SKM-1 treated with dmso at 0.1 percent for 144 hours (cell line): ENCODE measurements around the gene IST1.
"Not testable (repeated sequence)": the region's sequence is repeated elsewhere in the genome, so short reads cannot be mapped to it uniquely, and the experiment has no call there.

Experiments
- DNase-seq: peaks from one replicate; lab custom pipeline; 2025; ENCODE audit not compliant: unreplicated experiment; lab: John Stamatoyannopoulos, UW

The IST1 gene

GRCh38 chr16:71894921-71895678 is at the start of gene IST1:
Gene IST1, plus strand, starts transcription at chr16:71895531. Its CDS starts 20,110 bp downstream, at chr16:71915641.
- DNase-seq, result peak; percentile 97

DNA sequence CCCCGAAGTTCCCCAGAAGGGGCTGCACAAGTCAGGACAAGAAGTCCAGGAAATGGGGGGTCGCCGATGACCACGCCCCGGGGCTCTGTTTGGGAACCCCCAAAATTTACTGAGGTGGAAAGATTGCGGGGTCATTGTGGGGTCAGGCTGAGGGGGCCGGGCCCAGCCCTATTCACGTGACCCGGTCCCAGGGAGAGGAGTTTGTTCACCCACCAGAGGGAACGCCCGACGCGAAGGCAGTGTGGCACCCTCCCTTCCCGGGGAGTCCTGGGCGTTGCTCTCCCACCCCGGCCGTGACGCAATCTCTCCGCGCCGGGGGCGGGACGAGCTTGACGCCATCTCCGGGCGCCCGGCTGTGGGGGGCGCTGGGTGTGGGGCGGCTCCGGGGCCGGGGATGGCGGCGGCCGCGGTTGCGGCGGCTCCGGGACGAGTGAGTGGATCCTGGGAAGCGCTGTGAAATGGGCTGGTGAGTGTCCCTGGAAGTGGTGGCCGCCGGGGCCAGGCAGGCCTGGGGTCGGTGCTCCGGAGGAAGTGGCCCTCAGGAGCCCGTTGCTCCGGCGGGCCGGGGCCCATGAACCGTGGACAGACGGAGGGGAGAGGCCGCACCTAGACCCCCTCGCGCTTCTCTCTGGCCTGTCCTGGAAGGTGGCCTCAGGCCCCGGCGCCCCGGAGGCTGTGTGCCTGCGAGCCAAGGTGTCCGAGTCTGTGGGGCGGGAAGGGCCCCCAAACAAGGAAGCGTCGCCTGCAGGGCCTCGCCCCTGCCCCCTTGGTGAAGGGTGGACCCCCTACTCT is 49.5 kb upstream of the IST1 start, which contains the start of gene ATXN1L:
Gene ATXN1L (plus strand): TSS at position 338 of the 792 bp plus-strand sequence. CDS start 3,765 bp downstream, outside the sequence.
- DNase-seq, result peak; percentile 80

DNA sequence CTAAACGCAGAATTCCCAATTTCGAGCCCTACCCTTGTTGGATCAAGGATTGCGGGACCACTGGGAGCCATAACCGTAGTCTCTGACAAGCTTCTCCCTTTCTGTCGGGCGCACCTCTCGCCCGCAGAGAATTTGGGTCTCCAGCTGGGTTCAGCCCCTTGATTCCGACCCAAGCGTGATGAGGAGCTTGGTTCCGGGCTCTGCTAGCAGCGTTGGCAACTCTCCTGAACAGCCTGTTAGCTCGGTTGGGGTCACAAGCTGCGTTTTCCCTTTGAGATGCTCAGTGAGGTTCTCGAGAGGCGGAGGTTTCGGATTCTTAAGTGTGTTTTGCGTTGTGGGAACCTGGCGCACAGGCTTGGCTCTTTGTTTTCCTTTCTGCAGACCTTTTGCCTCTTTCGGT is 48.9 kb upstream of the IST1 start:
- DNase-seq, result no peak

DNA sequence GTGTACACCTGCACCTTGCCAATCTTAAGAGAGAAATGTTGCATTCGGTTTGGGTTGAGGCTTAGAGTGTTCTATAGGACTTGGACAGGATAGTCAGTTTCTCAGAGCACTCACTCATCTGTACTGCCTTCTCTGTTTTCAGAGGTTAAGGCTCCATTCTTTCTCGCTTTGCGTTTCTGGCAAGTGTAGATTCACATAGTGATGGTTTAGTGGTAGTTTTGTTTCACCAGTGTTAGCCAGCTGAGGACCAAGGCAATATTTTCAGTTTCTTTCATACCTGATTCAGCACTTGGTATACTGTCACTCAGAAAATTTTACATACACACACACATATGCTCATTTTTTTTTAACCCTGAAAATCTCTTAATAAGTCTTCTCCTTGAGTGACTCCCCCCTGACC is 48.2 kb upstream of the IST1 start:
- DNase-seq, result no peak

- no peak for DNase-seq
These were observed 46.7 kb upstream of the IST1 start for GRCh38 chr16:71848622-71849021.

DNA sequence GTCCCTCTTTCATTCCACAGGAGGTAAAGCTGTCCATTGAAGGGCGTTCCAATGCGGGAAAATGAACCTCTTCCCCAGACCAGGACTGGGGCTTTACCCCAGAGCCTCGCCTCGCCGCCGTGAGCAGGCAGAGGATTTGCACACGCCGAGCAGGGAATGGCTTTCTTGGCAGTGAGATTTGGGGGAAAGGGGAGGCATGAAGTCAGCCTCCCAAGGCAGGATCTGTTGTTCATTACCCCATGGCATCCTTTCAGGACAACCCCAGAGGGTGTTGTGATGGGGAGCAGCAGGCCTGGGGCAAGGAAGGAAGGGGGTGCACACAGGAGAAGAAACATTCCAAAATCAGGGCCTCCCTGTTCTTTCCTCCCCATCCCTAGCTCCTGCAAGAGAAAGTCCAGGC is 43.6 kb upstream of the IST1 start:
- DNase-seq, result no peak

GRCh38 chr16:71852158-71852557 is 43.2 kb upstream of the IST1 start:
- DNase-seq, result no peak

- DNase-seq, result no peak
These were observed 42.8 kb upstream of the IST1 start for GRCh38 chr16:71852561-71852960.

GRCh38 chr16:71853413-71853812 is 41.9 kb upstream of the IST1 start:
- no peak for DNase-seq

GRCh38 chr16:71854369-71854948 is 40.9 kb upstream of the IST1 start:
- DNase-seq, result no peak

DNA sequence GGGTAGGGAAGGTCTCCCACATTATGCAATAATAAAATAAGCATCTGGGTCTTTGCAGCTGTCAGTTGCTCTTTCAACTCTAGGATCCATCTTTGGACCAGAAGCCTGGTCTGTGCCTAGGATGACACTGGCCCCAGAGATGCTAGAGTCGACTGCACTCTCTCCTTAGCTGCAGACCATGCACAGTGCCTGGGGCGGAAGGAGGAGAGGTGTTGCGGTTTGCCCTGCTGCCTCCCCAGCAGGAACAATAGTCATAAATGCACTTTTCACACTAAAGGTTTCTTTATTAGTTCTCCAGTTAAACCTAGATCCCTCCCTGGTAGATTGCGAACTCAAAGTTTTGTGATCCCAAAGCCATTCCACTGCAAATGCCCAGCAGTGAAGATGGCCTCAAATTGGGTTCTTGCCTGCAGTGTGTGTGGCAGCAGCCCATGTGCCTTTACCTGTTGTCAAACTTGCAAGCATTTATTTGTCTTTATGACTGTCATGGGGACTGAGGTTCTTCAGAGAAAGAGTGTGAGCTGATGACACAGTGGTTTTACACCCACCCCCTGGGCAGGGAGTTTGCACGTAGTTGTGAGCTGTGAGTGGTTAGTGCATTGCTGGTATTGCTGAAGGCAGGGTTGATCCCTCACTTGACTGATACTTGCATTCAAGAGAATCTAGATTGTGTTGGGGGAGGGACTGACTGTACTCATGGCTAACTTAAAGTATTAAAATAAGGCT is 39.2 kb upstream of the IST1 start:
- no peak for DNase-seq

DNA sequence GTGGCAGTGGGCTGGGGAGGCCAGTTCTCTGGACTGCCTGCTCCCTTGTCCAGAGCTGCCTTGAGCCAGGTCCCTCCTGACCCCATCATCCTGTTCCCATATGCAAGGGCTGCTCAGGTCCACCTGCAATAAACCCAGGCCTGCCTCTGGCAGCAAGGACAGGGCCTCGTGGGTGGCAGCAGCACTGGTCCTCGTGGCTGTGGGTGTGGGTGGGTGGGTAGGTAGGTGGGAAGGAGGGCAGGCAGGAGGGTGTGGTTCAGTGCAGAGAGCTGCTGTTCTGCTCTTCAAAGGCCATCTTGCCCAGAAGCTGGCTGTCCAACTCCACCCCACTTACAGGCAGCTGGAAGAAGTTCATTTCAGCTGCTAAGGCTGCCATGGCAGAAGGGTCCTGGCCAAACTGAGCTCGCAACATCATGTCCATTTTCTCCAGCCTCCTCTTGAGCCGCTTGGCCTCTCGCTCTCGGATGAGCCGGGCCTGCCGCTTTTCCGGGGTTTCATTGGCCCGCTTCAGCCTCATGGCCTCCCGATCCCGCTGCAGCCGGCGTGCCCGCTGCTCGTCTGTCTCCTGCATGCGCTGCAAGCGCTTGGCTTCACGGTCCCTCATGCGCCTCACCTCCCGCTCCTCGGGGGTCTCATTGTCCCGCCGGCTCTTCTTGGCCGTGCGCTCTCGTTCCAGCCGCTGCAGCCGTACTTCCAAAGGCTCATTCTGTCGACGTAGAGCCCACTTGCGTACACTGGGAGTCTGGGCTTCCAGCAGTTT is 35.4 kb upstream of the IST1 start:
- no peak for DNase-seq

- DNase-seq, result no peak
These were observed 31.3 kb upstream of the IST1 start for GRCh38 chr16:71863995-71864394.

DNA sequence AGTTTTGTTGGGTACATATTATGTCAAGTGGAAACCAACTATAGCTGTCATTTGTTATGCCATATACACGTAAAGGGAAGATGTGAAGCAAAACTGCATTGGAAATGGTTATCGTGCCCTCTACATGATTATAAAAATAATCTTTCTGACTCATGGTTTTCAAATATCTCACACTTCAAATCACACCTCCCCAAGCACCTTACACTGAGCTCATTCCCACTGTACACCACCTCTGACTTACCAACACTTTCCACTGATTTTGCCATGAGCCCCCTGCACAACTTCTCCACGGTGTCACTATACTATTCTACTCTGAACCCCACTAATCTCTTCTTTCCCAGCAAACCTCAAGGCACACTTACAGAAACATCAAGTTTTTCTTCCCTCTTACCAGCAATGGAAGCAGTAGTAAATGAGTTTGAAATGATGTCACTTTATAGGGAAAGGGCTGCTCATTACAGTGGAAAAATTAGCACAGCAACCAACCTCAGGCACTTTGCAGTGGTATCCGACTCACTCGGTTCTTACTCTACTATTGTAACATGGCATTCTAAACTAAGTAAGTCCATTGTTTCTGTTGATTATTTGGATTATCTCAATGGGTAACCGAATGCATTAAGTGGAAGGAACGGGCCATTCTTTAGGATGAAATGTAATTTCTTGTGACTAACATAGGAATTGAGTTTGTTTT is 30.0 kb upstream of the IST1 start:
- no peak for DNase-seq

DNA sequence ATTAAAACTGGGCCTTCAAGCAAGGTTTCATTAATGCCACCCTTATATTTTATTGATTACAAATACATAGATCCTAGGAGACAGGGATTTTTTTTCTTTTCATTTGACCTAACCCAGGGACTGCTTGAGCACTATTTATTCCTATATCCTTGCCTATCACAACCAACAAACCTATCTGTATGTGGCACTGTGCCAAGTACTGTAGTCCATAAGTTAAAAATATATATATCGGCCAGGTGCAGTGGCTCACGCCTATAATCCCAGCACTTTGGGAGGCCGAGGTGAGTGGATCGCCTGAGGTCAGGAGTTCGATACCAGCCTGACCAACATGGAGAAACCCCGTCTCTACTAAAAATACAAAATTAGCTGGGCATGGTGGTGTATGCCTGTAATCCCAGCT is 28.2 kb upstream of the IST1 start:
- not testable (repeated sequence) for DNase-seq

GRCh38 chr16:71867939-71868338 is 27.4 kb upstream of the IST1 start:
- DNase-seq, result no peak

GRCh38 chr16:71869089-71869488 is 26.2 kb upstream of the IST1 start:
- DNase-seq, result no peak

GRCh38 chr16:71870818-71871217 is 24.5 kb upstream of the IST1 start:
- no peak for DNase-seq

- no peak for DNase-seq
These were observed 22.1 kb upstream of the IST1 start for GRCh38 chr16:71873199-71873598.

DNA sequence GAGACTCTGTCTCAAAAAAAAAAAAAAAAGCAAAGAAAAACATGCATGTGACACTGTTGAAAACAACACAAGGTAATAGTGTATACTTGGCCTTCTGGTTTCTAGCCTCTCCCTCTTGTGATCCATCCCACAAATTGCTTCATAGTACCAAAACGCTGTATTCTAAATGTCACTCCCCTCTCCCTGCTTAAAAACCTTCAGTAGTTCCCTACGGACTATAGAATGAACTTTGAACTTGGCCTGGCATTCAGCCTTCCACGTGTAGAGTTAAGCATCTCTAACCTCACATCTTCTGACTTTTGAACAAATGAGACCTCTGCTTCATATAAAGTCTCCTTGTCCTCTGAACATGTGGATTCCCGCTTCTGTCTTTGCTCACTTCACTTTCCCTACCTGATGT is 16.4 kb upstream of the IST1 start:
- DNase-seq, result no peak
